Measurements from ENCODE around the gene CLEC9A. TPM values are rescaled to one million over a fixed set of nuclear protein-coding genes. Genes with fewer than 3 reads are reported as not detected.

CLEC9A gene
- total and polyA plus RNA-seq, 2 experiments from 2014 or later = not detected

GRCh38 chr12:10033783-10034545 lies 3.5 kb downstream of the CLEC9A start:
- peak; percentile 67 for TF ChIP-seq CTCF (IDR thresholded peaks at IDR 0.05; ENCODE audit: poor library complexity)
- TF ChIP-seq EZH2 (IDR thresholded peaks at IDR 0.05; ENCODE audit: borderline replicate concordance) = no peak
- no peak for TF ChIP-seq EZH2phosphoT487 (IDR thresholded peaks at IDR 0.05; ENCODE audit: low read depth, severe bottlenecking, unreplicated experiment)
- no peaks in the 10 kb centered on the region for H3K9me2 ChIP-seq (replicated peaks; ENCODE audit: insufficient read depth)
- no peak overlapping the region for H3K4me3 ChIP-seq
- no peak overlapping the region for H3K27ac ChIP-seq
- H3K36me3 ChIP-seq (replicated peaks; ENCODE audit: insufficient read depth, low read depth) = no peaks in the 10 kb centered on the region
- no peak for DNase-seq (ENCODE audit: low spot score)
- H3K9me3 ChIP-seq (ENCODE audit: low read depth) = no peaks in the 10 kb centered on the region
- H3K27me3 ChIP-seq = no peaks in the 10 kb centered on the region
- WGBS (ENCODE audit: low lambda C conversion rate, missing lambda C conversion rate) = 71% methylated on average over 1 of the region's 1 CpG
- no peak overlapping the region for H2AFZ ChIP-seq
- no peaks in the 10 kb centered on the region for H4K20me1 ChIP-seq (ENCODE audit: insufficient read depth, poor library complexity, severe bottlenecking)
- H3K79me2 ChIP-seq = no peaks in the 10 kb centered on the region
- H3K4me2 ChIP-seq = no peak overlapping the region
- H3K4me1 ChIP-seq (ENCODE audit: insufficient read depth) = no peaks in the 10 kb centered on the region

- DNase-seq (ENCODE audit: low spot score) = no peak
- Histone ChIP-seq H4K20me1 (ENCODE audit: insufficient read depth, poor library complexity, severe bottlenecking) (no peaks in the 10 kb centered on the region), H3K4me1 (ENCODE audit: insufficient read depth) (no peaks in the 10 kb centered on the region), H3K4me3 (no peak overlapping the region), H3K9me2 (replicated peaks; ENCODE audit: insufficient read depth) (no peaks in the 10 kb centered on the region), H3K27ac (no peak overlapping the region), H2AFZ (no peak overlapping the region), H3K27me3 (no peaks in the 10 kb centered on the region), H3K36me3 (replicated peaks; ENCODE audit: insufficient read depth, low read depth) (no peaks in the 10 kb centered on the region), H3K4me2 (no peak overlapping the region), H3K79me2 (no peaks in the 10 kb centered on the region), H3K9me3 (ENCODE audit: low read depth) (no peaks in the 10 kb centered on the region)
- no peak for TF ChIP-seq EZH2 (IDR thresholded peaks at IDR 0.05; ENCODE audit: borderline replicate concordance)
These were observed 11.7 kb downstream of the CLEC9A start for GRCh38 chr12:10042167-10042566.

GRCh38 chr12:10048526-10048925 lies 18.0 kb downstream of the CLEC9A start:
- TF ChIP-seq EZH2phosphoT487 (IDR thresholded peaks at IDR 0.05; ENCODE audit: low read depth, severe bottlenecking, unreplicated experiment) (no peak), CTCF (IDR thresholded peaks at IDR 0.05; ENCODE audit: poor library complexity) (no peak), EZH2 (IDR thresholded peaks at IDR 0.05; ENCODE audit: borderline replicate concordance) (no peak)
- no peaks in the 10 kb centered on the region for H3K9me3 ChIP-seq (ENCODE audit: low read depth)
- 95% methylated on average over 3 of the region's 3 CpGs for WGBS (ENCODE audit: low lambda C conversion rate, missing lambda C conversion rate)

GRCh38 chr12:10052193-10052913 lies 21.9 kb downstream of the CLEC9A start:
- H3K9me3 ChIP-seq (ENCODE audit: low read depth) = no peaks in the 10 kb centered on the region
- no peaks in the 10 kb centered on the region for H3K36me3 ChIP-seq (replicated peaks; ENCODE audit: insufficient read depth, low read depth)
- no peaks in the 10 kb centered on the region for H3K9me2 ChIP-seq (replicated peaks; ENCODE audit: insufficient read depth)
- H3K4me1 ChIP-seq (ENCODE audit: insufficient read depth) = no peaks in the 10 kb centered on the region
- no peak overlapping the region for H3K4me2 ChIP-seq
- H3K4me3 ChIP-seq = no peak overlapping the region
- H3K27ac ChIP-seq = no peak overlapping the region
- H2AFZ ChIP-seq = no peak overlapping the region
- no peak for DNase-seq (ENCODE audit: low spot score)
- 90% methylated on average over 7 of the region's 7 CpGs for WGBS (ENCODE audit: low lambda C conversion rate, missing lambda C conversion rate)
- H3K27me3 ChIP-seq = no peaks in the 10 kb centered on the region
- H3K79me2 ChIP-seq = no peaks in the 10 kb centered on the region
- no peak for TF ChIP-seq EZH2 (IDR thresholded peaks at IDR 0.05; ENCODE audit: borderline replicate concordance)
- no peaks in the 10 kb centered on the region for H4K20me1 ChIP-seq (ENCODE audit: insufficient read depth, poor library complexity, severe bottlenecking)

More at GRCh38 chr12:10048526-10048925, 18.0 kb downstream of the CLEC9A start:
- Histone ChIP-seq H3K4me3 (no peak overlapping the region), H3K4me1 (ENCODE audit: insufficient read depth) (no peaks in the 10 kb centered on the region), H3K9me2 (replicated peaks; ENCODE audit: insufficient read depth) (no peaks in the 10 kb centered on the region), H2AFZ (no peak overlapping the region), H3K36me3 (replicated peaks; ENCODE audit: insufficient read depth, low read depth) (no peaks in the 10 kb centered on the region), H3K27me3 (no peaks in the 10 kb centered on the region), H3K4me2 (no peak overlapping the region), H3K79me2 (no peaks in the 10 kb centered on the region), H3K27ac (no peak overlapping the region), H4K20me1 (ENCODE audit: insufficient read depth, poor library complexity, severe bottlenecking) (no peaks in the 10 kb centered on the region)
- no peak for DNase-seq (ENCODE audit: low spot score)

Measured in hepatocyte (in vitro differentiated cells).